Activated naive CD4-positive, alpha-beta T cell treated with anti-CD3 and anti-CD28 coated beads, Interleukin-2, amount 10 ng/mL, durations not matched to agents 7 days and 5 days (primary cell): ENCODE results near the gene CCDC13.

Experiments
- CTCF ChIA-PET: fragments of 350-600 bp; sonication (Branson Sonifier 250); formaldehyde crosslinking; loops from one replicate; lab custom pipeline; 2021; ENCODE audit warnings: antibody characterized with exemption; lab: Charles Lee
- DNase-seq: peaks from one replicate; pipeline ENCODE4 v3.0.0-alpha.2; 2020
- H3K27ac Mint-ChIP-seq: one replicate; pipeline ENCODE4 v1.8.0; 2021; ENCODE audit warnings: mild to moderate bottlenecking, moderate library complexity, mixed read lengths
- H3K27me3 Mint-ChIP-seq: one replicate; pipeline ENCODE4 v1.8.0; 2021; ENCODE audit warnings: mild to moderate bottlenecking, mixed read lengths
- H3K36me3 Mint-ChIP-seq: one replicate; pipeline ENCODE4 v1.8.0; 2021; ENCODE audit warnings: mixed read lengths
- H3K4me1 Mint-ChIP-seq: one replicate; pipeline ENCODE4 v1.8.0; 2021; ENCODE audit warnings: mixed read lengths
- H3K4me3 Mint-ChIP-seq: one replicate; pipeline ENCODE4 v1.8.0; 2021; ENCODE audit warnings: mild to moderate bottlenecking, moderate library complexity, mixed read lengths
- H3K9me3 Mint-ChIP-seq: one replicate; pipeline ENCODE4 v1.8.0; 2021; ENCODE audit warnings: mixed read lengths

CCDC13 gene

DNA sequence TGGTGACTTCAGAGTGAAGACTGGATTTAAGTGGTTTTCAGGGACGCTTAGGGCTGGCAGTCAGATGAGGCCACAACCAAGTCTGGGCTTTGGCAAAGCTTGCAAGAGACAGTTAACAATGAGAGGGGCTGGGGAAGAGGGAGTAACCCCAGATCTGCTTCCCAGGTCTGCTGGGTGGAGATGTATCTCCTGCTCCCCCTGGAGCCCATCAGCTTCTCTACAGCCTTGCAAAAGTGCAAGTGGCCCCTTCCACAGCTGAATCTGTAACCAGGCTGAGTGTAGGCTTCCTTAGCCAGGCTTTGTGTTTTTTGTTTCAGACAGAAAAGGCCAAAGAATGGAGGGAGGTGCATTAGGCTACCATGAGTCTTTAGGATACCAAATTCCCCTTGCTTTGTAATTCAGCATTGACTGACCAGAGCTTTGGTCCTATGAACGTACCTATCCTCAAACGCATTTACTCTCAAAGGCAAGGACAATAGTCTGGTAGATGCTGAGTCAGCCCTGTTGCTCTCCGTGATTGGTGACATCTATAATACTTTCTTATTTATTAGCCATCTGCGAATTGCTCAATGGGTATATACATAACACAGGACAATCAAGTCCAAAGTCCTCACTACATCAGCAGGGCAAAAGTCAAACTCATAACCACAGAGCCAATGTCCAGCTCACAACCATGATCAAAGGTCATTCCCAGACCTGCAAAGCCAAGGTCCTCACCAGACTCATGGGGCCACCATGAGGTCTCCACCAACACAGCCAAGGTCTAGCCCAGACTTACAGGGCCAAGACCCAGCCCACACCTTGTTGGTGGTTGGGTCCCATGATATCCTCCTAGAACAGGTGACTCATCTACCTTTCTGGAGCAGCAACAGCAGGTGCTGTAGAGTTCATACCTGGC is 17.1 kb downstream of the CCDC13 start:
- H3K4me1 Mint-ChIP-seq: peaks cover 6% of the 10 kb centered on the region
- no peak overlapping the region for H3K4me3 Mint-ChIP-seq
- H3K27ac Mint-ChIP-seq: no peak overlapping the region
- peak; percentile 49 for DNase-seq
- CTCF ChIA-PET: interaction anchor here (1.1 to 4.7 kb wide), 6 partner anchors 10 to 254 kb away, joined by 4 to 36 read pairs (median 4); partner anchors contain the start of gene VIPR1
- no peaks in the 10 kb centered on the region for H3K36me3 Mint-ChIP-seq
- no peaks in the 10 kb centered on the region for H3K9me3 Mint-ChIP-seq
- H3K27me3 Mint-ChIP-seq: peaks cover 33% of the 10 kb centered on the region

DNA sequence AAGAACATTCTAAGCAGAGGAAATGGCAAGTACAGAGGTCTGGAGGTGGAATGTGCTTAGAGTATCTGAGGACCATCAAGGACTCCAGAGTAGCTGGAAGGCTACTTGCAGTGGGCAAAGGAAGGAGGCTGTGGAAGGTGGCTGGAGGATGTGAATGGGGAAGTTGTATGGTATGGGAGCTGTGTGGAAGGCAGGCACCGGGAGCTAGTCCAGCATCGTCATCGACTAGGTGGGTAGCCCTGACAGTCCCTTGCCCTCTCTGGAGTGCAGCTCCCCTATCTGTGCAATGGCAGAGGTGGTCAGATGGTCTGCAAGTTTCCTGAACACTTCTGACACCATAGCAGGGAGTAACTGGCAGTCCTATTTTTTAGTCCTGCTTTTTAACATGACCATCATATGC is 19.3 kb downstream of the CCDC13 start:
- Mint-ChIP-seq H3K4me3 (no peak overlapping the region), H3K9me3 (no peaks in the 10 kb centered on the region), H3K27me3 (peaks cover 26% of the 10 kb centered on the region), H3K36me3 (no peaks in the 10 kb centered on the region), H3K4me1 (peaks cover 19% of the 10 kb centered on the region), H3K27ac (no peak overlapping the region)
- CTCF ChIA-PET: no interaction called here
- no peak for DNase-seq

DNA sequence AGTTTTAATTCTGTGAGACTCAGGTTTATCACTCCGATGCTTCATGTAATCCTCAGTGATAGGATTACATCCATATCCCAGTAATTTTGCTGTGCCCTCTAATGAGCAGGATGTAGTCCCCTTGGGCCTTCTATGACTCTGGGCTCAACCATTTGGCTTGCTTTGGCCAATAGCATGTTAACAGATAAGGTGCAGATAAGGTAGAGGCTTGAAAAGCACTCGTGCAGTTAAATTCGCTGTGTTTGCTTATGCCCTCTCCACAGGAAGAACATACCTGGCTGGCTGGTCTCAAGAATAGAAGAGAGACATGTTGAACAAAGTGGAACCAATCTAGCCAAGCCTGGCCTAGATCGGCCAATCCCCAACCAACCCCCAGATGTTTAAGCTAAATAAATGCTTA is 20.1 kb downstream of the CCDC13 start:
- peaks cover 27% of the 10 kb centered on the region for H3K4me1 Mint-ChIP-seq
- no peak for DNase-seq
- H3K27me3 Mint-ChIP-seq: peaks cover 19% of the 10 kb centered on the region
- H3K9me3 Mint-ChIP-seq: no peaks in the 10 kb centered on the region
- H3K27ac Mint-ChIP-seq: no peak overlapping the region
- CTCF ChIA-PET: interaction anchor here (0.8 kb wide), 1 partner anchor 9 kb away, joined by 3 read pairs; no protein-coding TSS in a partner anchor
- H3K36me3 Mint-ChIP-seq: no peaks in the 10 kb centered on the region
- H3K4me3 Mint-ChIP-seq: no peak overlapping the region

DNA sequence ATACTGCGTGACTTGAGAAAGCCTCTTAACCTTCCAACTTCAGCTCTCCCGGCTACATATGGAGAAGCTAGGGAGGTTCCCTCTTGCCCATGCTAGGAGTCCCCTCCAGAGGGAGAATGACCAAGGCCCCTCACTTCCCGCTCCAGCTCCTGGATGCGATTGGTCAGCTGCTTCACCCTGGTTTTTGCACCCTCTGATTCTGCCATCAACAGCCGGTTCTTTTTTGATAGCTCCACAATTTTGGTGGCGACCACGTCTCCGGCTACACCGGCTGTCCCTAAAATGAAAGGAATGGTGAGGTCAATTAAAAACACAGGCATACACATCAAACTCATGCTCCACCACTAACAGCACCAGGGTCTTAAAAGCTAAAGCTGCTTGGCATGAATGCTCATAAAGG is 20.6 kb downstream of the CCDC13 start:
- H3K36me3 Mint-ChIP-seq: no peaks in the 10 kb centered on the region

DNA sequence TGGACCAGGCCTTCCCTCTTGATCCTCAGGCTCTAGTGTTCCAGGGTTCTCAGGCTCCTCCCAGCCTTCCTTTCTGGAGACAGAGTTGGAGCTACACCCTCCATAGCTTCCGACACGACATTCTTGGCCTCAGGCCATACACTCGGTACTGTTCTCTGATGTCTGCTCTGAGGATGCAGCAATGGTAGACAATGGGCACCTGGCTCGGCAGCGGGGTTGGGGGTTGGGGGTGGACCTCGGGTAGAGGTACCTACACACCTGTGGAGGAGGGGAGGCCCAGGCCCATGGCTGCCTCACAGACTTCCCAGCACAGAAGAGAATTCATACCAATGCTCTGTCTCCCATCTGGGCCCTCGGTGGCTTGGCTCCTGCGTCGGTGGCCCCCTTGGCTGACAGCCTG is 21.4 kb downstream of the CCDC13 start:
- H3K36me3 Mint-ChIP-seq: no peaks in the 10 kb centered on the region
- CTCF ChIA-PET: interaction anchor here (1.0 to 2.3 kb wide), 6 partner anchors 11 to 250 kb away, joined by 4 to 5 read pairs (median 4); no protein-coding TSS in a partner anchor
- H3K27ac Mint-ChIP-seq: no peak overlapping the region
- DNase-seq: no peak
- H3K27me3 Mint-ChIP-seq: peaks cover 13% of the 10 kb centered on the region
- peaks cover 40% of the 10 kb centered on the region for H3K4me1 Mint-ChIP-seq
- no peak overlapping the region for H3K4me3 Mint-ChIP-seq
- no peaks in the 10 kb centered on the region for H3K9me3 Mint-ChIP-seq

More for the DNA sequence above, 20.6 kb downstream of the CCDC13 start:
- H3K9me3 Mint-ChIP-seq: no peaks in the 10 kb centered on the region
- H3K27me3 Mint-ChIP-seq: peaks cover 19% of the 10 kb centered on the region
- no peak for DNase-seq
- CTCF ChIA-PET: interaction anchor here (0.8 to 1.9 kb wide), 3 partner anchors 8 to 91 kb away, joined by 3 to 5 read pairs (median 4); no protein-coding TSS in a partner anchor
- peaks cover 32% of the 10 kb centered on the region for H3K4me1 Mint-ChIP-seq
- no peak overlapping the region for H3K4me3 Mint-ChIP-seq
- no peak overlapping the region for H3K27ac Mint-ChIP-seq

DNA sequence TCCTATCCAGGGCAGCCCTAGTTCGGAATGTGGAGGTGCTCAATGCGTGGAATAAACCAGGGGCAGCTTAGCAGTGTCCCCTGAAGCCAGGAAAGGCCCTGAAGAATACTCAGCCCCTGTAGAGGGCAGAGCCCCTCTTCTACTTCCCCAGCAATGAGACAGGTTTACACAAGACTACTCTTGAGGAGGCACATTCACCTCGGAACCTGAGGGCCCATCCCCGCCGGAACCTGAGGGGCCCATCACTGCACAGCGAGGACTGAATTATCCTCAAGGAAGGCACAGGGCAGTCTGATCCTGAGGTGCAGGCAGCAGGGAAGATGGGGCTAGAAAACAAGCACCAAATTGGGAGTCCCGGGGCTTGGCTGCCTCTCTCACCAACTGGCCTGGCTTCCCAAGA is 22.2 kb downstream of the CCDC13 start:
- no peak overlapping the region for H3K4me3 Mint-ChIP-seq
- no peak for DNase-seq
- H3K36me3 Mint-ChIP-seq: no peaks in the 10 kb centered on the region
- CTCF ChIA-PET: interaction anchor here (0.8 to 2.3 kb wide), 7 partner anchors 11 to 249 kb away, joined by 3 to 5 read pairs (median 4); no protein-coding TSS in a partner anchor
- H3K27me3 Mint-ChIP-seq: peaks cover 12% of the 10 kb centered on the region
- peaks cover 48% of the 10 kb centered on the region for H3K4me1 Mint-ChIP-seq
- no peaks in the 10 kb centered on the region for H3K9me3 Mint-ChIP-seq
- H3K27ac Mint-ChIP-seq: no peak overlapping the region

DNA sequence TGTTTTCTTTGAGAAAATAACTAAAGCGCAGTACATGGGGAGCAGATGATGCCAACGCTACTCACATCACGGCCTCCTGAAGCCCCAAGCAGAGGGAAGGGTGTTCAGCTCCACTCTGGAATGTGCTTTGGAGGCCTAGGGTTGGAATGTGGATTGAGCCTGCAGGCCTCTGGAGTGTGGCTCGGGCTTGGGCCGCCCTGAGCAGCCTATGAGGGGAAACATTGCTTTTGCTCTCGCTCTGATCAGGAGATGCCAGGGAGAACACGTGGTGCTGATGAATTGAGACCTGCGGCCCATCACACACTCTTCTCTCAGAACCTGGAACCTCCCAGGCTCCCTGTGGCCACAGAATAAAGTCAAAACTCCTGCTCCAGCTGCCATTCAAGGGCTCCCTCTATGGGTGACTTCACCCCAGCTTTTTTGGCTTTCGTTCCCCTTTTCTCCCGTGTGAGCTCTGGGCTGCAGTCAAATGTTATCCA is 23.3 kb downstream of the CCDC13 start:
- peaks cover 46% of the 10 kb centered on the region for H3K4me1 Mint-ChIP-seq
- H3K27me3 Mint-ChIP-seq: peaks cover 8% of the 10 kb centered on the region
- no peak overlapping the region for H3K4me3 Mint-ChIP-seq
- CTCF ChIA-PET: interaction anchor here (0.7 to 2.3 kb wide), 7 partner anchors 10 to 203 kb away, joined by 3 to 4 read pairs (median 3); no protein-coding TSS in a partner anchor
- no peak for DNase-seq
- H3K27ac Mint-ChIP-seq: no peak overlapping the region
- H3K9me3 Mint-ChIP-seq: no peaks in the 10 kb centered on the region
- no peaks in the 10 kb centered on the region for H3K36me3 Mint-ChIP-seq

DNA sequence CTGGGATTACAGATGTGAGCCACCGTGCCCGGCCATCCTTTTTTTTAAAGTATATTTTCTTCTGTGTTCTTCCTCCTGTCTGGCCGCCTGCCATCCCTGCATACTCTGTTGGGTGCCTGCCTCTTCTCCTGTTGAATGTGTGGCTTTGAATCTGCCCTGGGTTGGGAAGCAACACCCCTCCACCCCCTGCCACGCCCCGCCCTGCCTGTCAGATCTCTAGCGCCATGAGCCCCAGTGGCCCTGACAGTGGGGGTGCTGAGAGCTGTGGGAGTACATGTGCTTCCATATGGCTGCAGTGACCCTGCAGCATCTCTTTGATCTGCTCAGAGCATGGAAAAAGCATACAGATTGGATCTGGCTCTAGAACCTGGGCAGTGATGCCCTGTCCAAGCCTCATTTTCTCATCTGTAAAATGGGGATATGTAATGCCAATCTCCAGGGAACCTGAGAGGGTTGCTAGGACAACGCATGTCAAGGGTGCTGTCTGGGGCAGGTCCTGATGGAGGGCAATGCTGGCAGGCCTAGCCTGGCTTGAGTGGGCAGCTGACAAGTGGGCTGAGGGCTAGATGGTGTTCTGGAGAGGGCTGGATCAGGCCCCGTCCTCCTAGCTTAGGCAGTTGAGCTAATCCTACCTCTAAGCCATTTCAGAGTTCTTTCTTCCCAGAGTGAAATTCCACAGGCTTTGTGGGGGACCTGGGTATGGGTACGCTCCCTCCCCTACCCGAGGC is 23.9 kb downstream of the CCDC13 start:
- CTCF ChIA-PET: interaction anchor here (1.3 to 1.9 kb wide), 3 partner anchors 14 to 202 kb away, joined by 3 to 4 read pairs (median 3); no protein-coding TSS in a partner anchor
- Mint-ChIP-seq H3K27me3 (peaks cover 7% of the 10 kb centered on the region), H3K4me3 (no peak overlapping the region), H3K9me3 (no peaks in the 10 kb centered on the region), H3K4me1 (peaks cover 49% of the 10 kb centered on the region), H3K36me3 (no peaks in the 10 kb centered on the region), H3K27ac (no peak overlapping the region)
- no peak for DNase-seq

DNA sequence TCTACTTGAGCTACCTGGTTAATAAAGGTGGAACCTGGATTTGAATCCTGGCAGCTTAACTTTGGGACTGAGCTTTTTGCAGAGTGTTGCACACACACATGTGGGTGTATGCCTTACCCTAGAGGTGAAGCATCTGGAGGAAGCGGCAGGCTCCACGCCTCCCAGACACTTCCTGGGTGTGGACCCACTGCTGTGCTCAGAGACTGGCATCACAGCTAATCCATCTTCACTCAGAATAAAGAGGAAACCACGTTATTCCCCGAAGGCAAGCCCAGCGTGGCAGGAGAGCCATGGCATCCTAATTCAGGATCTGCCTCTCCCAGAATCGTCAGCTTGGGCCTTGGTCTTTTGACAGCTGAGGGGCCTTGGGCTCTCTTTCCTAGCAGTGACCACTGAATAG is 25.5 kb downstream of the CCDC13 start:
- H3K4me3 Mint-ChIP-seq: peak overlapping the region; percentile 26
- H3K27ac Mint-ChIP-seq: peak overlapping the region; percentile 80
- peaks cover 53% of the 10 kb centered on the region for H3K4me1 Mint-ChIP-seq
- CTCF ChIA-PET: interaction anchor here (1.0 to 4.7 kb wide), 5 partner anchors 9 to 500 kb away, joined by 3 to 36 read pairs (median 4); partner anchors contain the start of gene SEC22C
- no peaks in the 10 kb centered on the region for H3K9me3 Mint-ChIP-seq
- peaks cover 5% of the 10 kb centered on the region for H3K27me3 Mint-ChIP-seq
- peak; percentile 74 for DNase-seq
- H3K36me3 Mint-ChIP-seq: no peaks in the 10 kb centered on the region

DNA sequence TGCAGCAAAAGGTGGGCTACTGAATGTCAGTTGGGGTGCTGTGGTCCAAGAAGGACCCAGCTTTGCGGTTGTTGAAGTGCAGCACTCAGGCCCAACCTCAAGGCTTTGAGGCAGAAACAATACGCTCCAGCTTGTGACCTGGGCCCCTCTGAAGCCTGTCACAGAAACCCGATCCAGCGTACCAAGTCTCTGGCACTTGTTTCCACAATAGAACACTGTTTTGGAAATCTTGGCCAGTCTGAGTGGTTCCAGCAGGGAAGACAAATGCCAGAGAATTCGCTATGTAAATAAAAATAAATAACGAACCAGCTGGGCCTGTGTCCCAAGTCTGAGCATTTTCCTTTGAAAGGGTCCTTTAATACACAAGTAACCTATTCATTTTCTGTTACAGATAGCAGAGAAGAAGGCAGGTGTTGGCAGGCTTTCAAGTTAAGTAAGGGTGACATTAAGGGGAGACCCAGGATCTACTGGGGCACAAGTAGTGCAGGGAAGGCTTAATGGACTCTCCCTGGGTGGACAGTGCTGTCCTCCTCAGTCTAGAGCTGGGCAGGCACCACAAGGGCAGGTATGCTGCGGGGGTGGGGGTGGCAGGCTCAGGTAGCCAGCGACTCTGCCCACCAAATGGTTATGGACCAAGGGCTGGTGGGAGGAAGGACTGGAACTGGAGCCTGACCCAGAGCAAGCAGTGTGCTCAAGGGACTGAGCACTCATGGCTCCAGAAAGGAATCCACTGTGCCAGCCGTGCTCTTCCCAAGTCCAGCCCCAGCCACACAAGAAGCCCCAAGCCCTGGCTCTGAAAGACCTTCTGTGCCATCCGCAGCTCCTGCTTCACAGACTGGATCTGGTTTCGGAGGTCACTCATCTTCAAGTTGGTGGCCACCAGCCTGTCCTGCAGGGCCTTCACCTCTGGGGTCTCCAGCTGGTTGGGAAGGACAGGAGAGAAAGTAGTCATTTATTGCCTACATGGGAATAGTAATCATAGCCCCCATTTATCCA is 26.3 kb downstream of the CCDC13 start:
- H3K27me3 Mint-ChIP-seq: peaks cover 5% of the 10 kb centered on the region
- no peak overlapping the region for H3K4me3 Mint-ChIP-seq
- H3K36me3 Mint-ChIP-seq: no peaks in the 10 kb centered on the region
- H3K27ac Mint-ChIP-seq: peak overlapping the region; percentile 80
- H3K4me1 Mint-ChIP-seq: peaks cover 53% of the 10 kb centered on the region
- DNase-seq: no peak
- CTCF ChIA-PET: interaction anchor here (0.7 to 4.7 kb wide), 13 partner anchors 9 to 245 kb away, joined by 3 to 36 read pairs (median 5); partner anchors contain the start of genes SEC22C and VIPR1
- no peaks in the 10 kb centered on the region for H3K9me3 Mint-ChIP-seq

DNA sequence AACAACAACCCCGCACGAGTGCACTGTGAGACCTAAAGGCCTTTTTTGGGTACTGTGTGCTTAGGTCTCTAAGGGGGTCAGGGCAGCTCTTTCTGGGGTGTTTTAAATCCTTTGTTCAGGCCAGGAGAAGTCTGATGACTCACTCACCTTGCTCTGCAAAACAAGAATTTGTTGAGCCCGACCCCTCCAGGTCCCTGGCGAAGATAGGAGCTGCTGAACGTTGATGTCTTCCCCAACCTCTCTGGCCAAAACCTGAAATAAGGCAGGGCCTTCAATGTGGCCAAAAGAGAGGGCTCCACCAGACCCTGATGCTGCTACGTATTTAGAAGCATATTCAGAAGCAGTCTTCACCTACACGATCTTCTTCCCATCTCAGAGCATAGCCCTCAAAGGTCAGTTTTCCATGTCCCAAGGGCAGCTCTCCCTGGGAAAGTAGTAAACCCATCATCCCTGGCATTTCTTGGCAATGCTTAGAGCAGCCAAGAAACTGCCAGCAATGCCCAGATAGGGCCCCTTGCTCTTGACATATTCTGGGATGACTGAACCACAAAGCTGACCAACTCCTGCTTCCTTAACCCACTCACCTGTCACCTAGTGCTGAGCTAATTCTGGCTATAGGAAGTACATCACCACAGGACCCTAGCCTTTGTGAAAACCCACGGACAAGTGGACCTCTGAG is 27.1 kb downstream of the CCDC13 start:
- Mint-ChIP-seq H3K27me3 (peaks cover 5% of the 10 kb centered on the region), H3K27ac (no peak overlapping the region), H3K4me1 (peaks cover 53% of the 10 kb centered on the region), H3K36me3 (no peaks in the 10 kb centered on the region), H3K9me3 (no peaks in the 10 kb centered on the region), H3K4me3 (no peak overlapping the region)
- DNase-seq: no peak
- CTCF ChIA-PET: interaction anchor here (0.7 to 4.7 kb wide), 17 partner anchors 11 to 244 kb away, joined by 3 to 36 read pairs (median 6); partner anchors contain the start of genes SEC22C and VIPR1

DNA sequence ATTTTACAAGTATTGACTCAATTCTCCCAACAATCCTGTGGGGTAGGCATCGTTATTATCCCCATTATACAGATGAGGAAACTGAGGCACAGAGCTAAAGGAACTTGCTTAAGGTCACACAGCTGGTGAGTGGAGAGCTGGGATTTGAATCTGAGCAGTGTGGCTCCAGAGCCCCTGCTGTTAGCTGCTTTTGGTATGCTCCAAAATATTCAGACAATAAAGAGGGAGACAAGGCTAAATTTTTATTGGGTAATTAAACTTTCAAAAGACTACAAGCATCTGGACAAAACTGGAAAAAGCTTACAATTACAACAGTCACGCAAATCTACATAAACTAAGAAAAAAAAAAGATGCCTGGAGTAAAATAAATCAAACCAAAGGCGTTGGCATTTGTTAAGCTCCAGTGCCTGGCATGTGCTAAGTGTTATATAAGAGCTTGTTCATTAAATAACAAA is 27.7 kb downstream of the CCDC13 start:
- DNase-seq: no peak
- Mint-ChIP-seq H3K27me3 (peaks cover 5% of the 10 kb centered on the region), H3K36me3 (no peaks in the 10 kb centered on the region), H3K27ac (no peak overlapping the region), H3K4me3 (no peak overlapping the region), H3K4me1 (peaks cover 53% of the 10 kb centered on the region), H3K9me3 (no peaks in the 10 kb centered on the region)
- CTCF ChIA-PET: interaction anchor here (0.7 to 4.7 kb wide), 19 partner anchors 10 to 244 kb away, joined by 3 to 36 read pairs (median 5); partner anchors contain the start of genes SEC22C and VIPR1
